ENCODE results near the gene MANEA. TPM values are rescaled to one million over a fixed set of nuclear protein-coding genes. Genes with fewer than 3 reads are reported as not detected.

The MANEA gene
- total and polyA plus RNA-seq, 2 donors (not counting 3 experiments of a cell fraction or from before 2014, with no cell fraction given): 5.2 to 18.5 TPM

DNA sequence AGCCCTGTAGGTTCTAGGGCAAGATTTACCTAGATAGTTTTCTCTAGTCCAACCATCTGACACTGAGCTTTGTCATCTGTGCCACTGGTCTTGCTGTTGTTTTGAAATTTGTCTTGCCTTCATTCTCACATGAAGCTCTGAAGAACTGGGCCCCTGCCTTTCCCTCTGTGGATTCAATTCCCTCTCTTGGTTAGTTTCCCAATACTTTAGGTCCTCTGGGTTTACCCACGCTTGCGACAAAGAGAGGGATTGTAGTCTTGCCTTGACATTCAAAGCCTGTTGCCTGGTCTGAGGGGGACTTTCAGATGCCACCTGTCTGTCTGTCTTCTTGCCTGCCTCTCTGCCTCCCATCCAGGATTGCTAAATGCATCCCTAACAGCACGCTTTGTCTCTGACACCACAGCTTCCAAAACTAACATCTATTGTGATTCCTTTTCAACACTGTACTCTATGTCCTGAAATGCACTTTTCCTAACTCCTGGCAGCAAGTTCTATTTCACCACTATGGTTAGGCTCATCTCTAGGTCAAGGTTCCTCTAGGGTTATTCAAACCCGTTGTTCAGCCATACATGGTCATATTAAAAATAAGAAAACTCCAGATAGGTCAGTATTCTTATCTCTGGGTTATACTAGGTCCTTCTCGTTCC lies 25.5 kb upstream of the MANEA start:
- H3K27ac ChIP-seq (ENCODE audit: insufficient read depth, low read depth, low read length): no peak overlapping the region
- no peaks in the 10 kb centered on the region for H3K27me3 ChIP-seq (ENCODE audit: control insufficient read depth in 2 of 2, insufficient read depth in 2 of 2, low read length in 2 of 2)
- H3K4me2 ChIP-seq (ENCODE audit: insufficient read depth, low read length): no peak overlapping the region
- FAIRE-seq: no peak
- no peaks in the 10 kb centered on the region for H3K36me3 ChIP-seq (ENCODE audit: control insufficient read depth in 2 of 2, extremely low read depth in 1 of 2, insufficient read depth in 2 of 2, low read length in 2 of 2)
- no peaks in the 10 kb centered on the region for H4K20me1 ChIP-seq (replicated peaks; ENCODE audit: control insufficient read depth, extremely low read depth, insufficient read depth, low read length)
- H3K9me3 ChIP-seq (replicated peaks; ENCODE audit: control insufficient read depth, insufficient read depth, low read length): no peaks in the 10 kb centered on the region
- H3K4me3 ChIP-seq (replicated peaks in 1 of 3; ENCODE audit: insufficient read depth in 1 of 3, low read depth in 1 of 3, low read length in 3 of 3): no peak overlapping the region
- dilution Hi-C loops (cut with MboI; ENCODE audit: extremely low pct_ligation_motif_present, low sequenced_read_pairs) (no loop called here), intact Hi-C loops (cut with micrococcal nuclease) (no loop called here)
- POLR2A ChIA-PET: no interaction called here
- TF ChIP-seq MYC (IDR thresholded peaks at IDR 0.05; ENCODE audit: low read depth, low read length): no peak
- TF ChIP-seq POLR2AphosphoS5 (IDR thresholded peaks at IDR 0.05; ENCODE audit: insufficient read depth, low read depth, low read length): no peak
- no peak for TF ChIP-seq EZH2 (IDR thresholded peaks at IDR 0.05; ENCODE audit: borderline replicate concordance, low read depth, low read length, severe bottlenecking)
- no peak for TF ChIP-seq GATA2 (IDR thresholded peaks at IDR 0.05; ENCODE audit: insufficient read depth, insufficient read length, low read depth, low read length)
- no peak for TF ChIP-seq POLR2A (IDR thresholded peaks at IDR 0.05; ENCODE audit: low read depth, low read length)
- TF ChIP-seq FOS (IDR thresholded peaks at IDR 0.05; ENCODE audit: borderline replicate concordance, insufficient read depth, low read length): no peak
- no peak for TF ChIP-seq MAX (IDR thresholded peaks at IDR 0.05; ENCODE audit: insufficient read depth, insufficient read length)
- no peak for TF ChIP-seq JUN (IDR thresholded peaks at IDR 0.05; ENCODE audit: borderline replicate concordance, insufficient read depth, insufficient read length, low read depth)
- TF ChIP-seq, protein P1, sequence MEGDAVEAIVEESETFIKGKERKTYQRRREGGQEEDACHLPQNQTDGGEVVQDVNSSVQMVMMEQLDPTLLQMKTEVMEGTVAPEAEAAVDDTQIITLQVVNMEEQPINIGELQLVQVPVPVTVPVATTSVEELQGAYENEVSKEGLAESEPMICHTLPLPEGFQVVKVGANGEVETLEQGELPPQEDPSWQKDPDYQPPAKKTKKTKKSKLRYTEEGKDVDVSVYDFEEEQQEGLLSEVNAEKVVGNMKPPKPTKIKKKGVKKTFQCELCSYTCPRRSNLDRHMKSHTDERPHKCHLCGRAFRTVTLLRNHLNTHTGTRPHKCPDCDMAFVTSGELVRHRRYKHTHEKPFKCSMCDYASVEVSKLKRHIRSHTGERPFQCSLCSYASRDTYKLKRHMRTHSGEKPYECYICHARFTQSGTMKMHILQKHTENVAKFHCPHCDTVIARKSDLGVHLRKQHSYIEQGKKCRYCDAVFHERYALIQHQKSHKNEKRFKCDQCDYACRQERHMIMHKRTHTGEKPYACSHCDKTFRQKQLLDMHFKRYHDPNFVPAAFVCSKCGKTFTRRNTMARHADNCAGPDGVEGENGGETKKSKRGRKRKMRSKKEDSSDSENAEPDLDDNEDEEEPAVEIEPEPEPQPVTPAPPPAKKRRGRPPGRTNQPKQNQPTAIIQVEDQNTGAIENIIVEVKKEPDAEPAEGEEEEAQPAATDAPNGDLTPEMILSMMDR (IDR thresholded peaks at IDR 0.05; ENCODE audit: extremely low read depth in 1 of 2, insufficient read depth in 1 of 2, low read depth in 1 of 2, low read length in 2 of 2): no peak
- no peak overlapping the region for H3K9ac ChIP-seq (replicated peaks; ENCODE audit: extremely low read depth, insufficient read depth, low read length)
- no peak for DNase-seq (ENCODE audit: low read depth, low spot score)
- no peaks in the 10 kb centered on the region for H3K79me2 ChIP-seq (ENCODE audit: control insufficient read depth, insufficient read depth, low read length)
- no peaks in the 10 kb centered on the region for H3K9me1 ChIP-seq (replicated peaks; ENCODE audit: control insufficient read depth, extremely low read depth, insufficient read depth, low read length)
- no TSS peak for BruUV-seq (replicated peaks)
- CTCF ChIA-PET: no interaction called here
- H2AFZ ChIP-seq (ENCODE audit: low read depth, low read length): no peak overlapping the region
- H3K4me1 ChIP-seq (ENCODE audit: control insufficient read depth, extremely low read depth, insufficient read depth, low read length): no peaks in the 10 kb centered on the region

Measured in endothelial cell of umbilical vein (primary cell).